HUES64 (cell line): ENCODE measurements around the gene ENOX1.
A peak's percentile ranks its signal among the peaks of the same experiment; 100 is the strongest.

Experiments used
- H3K27ac ChIP-seq: 2 replicates; pipeline ENCODE4 v1.7.0; 2013; ENCODE audit warnings: low read depth, low read length, inconsistent platforms
- H3K27me3 ChIP-seq: 2 replicates; pipeline ENCODE4 v1.6.1; 2013; ENCODE audit warnings: mild to moderate bottlenecking, low read length; ENCODE audit not compliant: insufficient read depth
- H3K36me3 ChIP-seq: 2 replicates; pipeline ENCODE4 v1.6.1; 2013; ENCODE audit warnings: mild to moderate bottlenecking, low read length; ENCODE audit not compliant: insufficient read depth
- H3K4me1 ChIP-seq: 2 replicates; pipeline ENCODE4 v1.6.1; 2013; ENCODE audit warnings: mild to moderate bottlenecking, low read length, moderate library complexity; ENCODE audit not compliant: insufficient read depth
- H3K4me3 ChIP-seq: 2 replicates; pipeline ENCODE4 v1.5.1; 2013; ENCODE audit warnings: mild to moderate bottlenecking, low read length, moderate library complexity
- H3K9ac ChIP-seq: 2 replicates; pipeline ENCODE4 v1.6.1; 2013; ENCODE audit warnings: mild to moderate bottlenecking, low read depth, low read length
- H3K9me3 ChIP-seq: 2 replicates; pipeline ENCODE4 v1.6.1; 2013; ENCODE audit warnings: low read depth, low read length; ENCODE audit not compliant: insufficient read depth
- WGBS: fragments of 150-250, 120-280 bp; methylation state at CpG from one replicate; pipeline ENCODE4 v1.1.7; 2013; ENCODE audit warnings: missing lambda C conversion rate; 5-methylcytosine and 5-hydroxymethylcytosine counted together

The ENOX1 gene

GRCh38 chr13:43369319-43369718 is 417.5 kb downstream of the ENOX1 start:
- Histone ChIP-seq H3K4me3 (no peak overlapping the region), H3K9ac (no peak overlapping the region), H3K9me3 (no peaks in the 10 kb centered on the region), H3K27me3 (no peaks in the 10 kb centered on the region), H3K36me3 (no peaks in the 10 kb centered on the region), H3K27ac (no peak overlapping the region), H3K4me1 (peaks cover 10% of the 10 kb centered on the region)
- WGBS, result 69% methylated on average over 4 of the region's 4 CpGs

- Histone ChIP-seq H3K4me3 (no peak overlapping the region), H3K9ac (no peak overlapping the region), H3K9me3 (no peaks in the 10 kb centered on the region), H3K36me3 (no peaks in the 10 kb centered on the region), H3K4me1 (peaks cover 21% of the 10 kb centered on the region), H3K27me3 (no peaks in the 10 kb centered on the region), H3K27ac (no peak overlapping the region)
- 90% methylated on average over 3 of the region's 3 CpGs for WGBS
Measured at GRCh38 chr13:43368003-43368402, 418.8 kb downstream of the ENOX1 start.

GRCh38 chr13:43365039-43365344 is 421.8 kb downstream of the ENOX1 start:
- no peak overlapping the region for H3K4me3 ChIP-seq
- no peak overlapping the region for H3K27ac ChIP-seq
- H3K27me3 ChIP-seq, result no peaks in the 10 kb centered on the region
- WGBS, result 71% methylated on average over 3 of the region's 3 CpGs
- H3K36me3 ChIP-seq, result no peaks in the 10 kb centered on the region
- no peak overlapping the region for H3K9ac ChIP-seq
- H3K9me3 ChIP-seq, result no peaks in the 10 kb centered on the region
- H3K4me1 ChIP-seq, result peaks cover 47% of the 10 kb centered on the region

GRCh38 chr13:43364210-43365038 is 422.3 kb downstream of the ENOX1 start:
- peaks cover 52% of the 10 kb centered on the region for H3K4me1 ChIP-seq
- H3K36me3 ChIP-seq, result no peaks in the 10 kb centered on the region
- H3K9me3 ChIP-seq, result no peaks in the 10 kb centered on the region
- H3K27me3 ChIP-seq, result no peaks in the 10 kb centered on the region
- no peak overlapping the region for H3K4me3 ChIP-seq
- no peak overlapping the region; the same call in 1 of the 2 replicates for H3K27ac ChIP-seq
- no peak overlapping the region for H3K9ac ChIP-seq
- WGBS, result 88% methylated on average over 10 of the region's 10 CpGs

- 96% methylated on average over 5 of the region's 5 CpGs for WGBS
- H3K9ac ChIP-seq, result no peak overlapping the region
- H3K4me3 ChIP-seq, result no peak overlapping the region
- H3K36me3 ChIP-seq, result no peaks in the 10 kb centered on the region
- H3K27ac ChIP-seq, result no peak overlapping the region
- no peaks in the 10 kb centered on the region for H3K27me3 ChIP-seq
- H3K9me3 ChIP-seq, result no peaks in the 10 kb centered on the region
- peaks cover 62% of the 10 kb centered on the region for H3K4me1 ChIP-seq
Measured at GRCh38 chr13:43363156-43363953, 423.4 kb downstream of the ENOX1 start.

GRCh38 chr13:43362556-43362955 is 424.2 kb downstream of the ENOX1 start:
- no peak overlapping the region for H3K4me3 ChIP-seq
- no peaks in the 10 kb centered on the region for H3K36me3 ChIP-seq
- H3K9me3 ChIP-seq, result no peaks in the 10 kb centered on the region
- 95% methylated on average over 6 of the region's 6 CpGs for WGBS
- no peak overlapping the region for H3K9ac ChIP-seq
- peaks cover 64% of the 10 kb centered on the region for H3K4me1 ChIP-seq
- H3K27me3 ChIP-seq, result no peaks in the 10 kb centered on the region
- H3K27ac ChIP-seq, result no peak overlapping the region

GRCh38 chr13:43360892-43361610 is 425.7 kb downstream of the ENOX1 start:
- H3K9me3 ChIP-seq, result no peaks in the 10 kb centered on the region
- H3K36me3 ChIP-seq, result no peaks in the 10 kb centered on the region
- H3K27ac ChIP-seq, result peak overlapping the region; percentile 87; the same call in 1 of the 2 replicates
- H3K27me3 ChIP-seq, result no peaks in the 10 kb centered on the region
- WGBS, result 73% methylated on average over 6 of the region's 6 CpGs
- no peak overlapping the region for H3K9ac ChIP-seq
- peaks cover 61% of the 10 kb centered on the region for H3K4me1 ChIP-seq
- no peak overlapping the region for H3K4me3 ChIP-seq

GRCh38 chr13:43360171-43360570 is 426.6 kb downstream of the ENOX1 start:
- Histone ChIP-seq H3K9ac (peak overlapping the region; percentile 33; the same call in 1 of the 2 replicates), H3K4me3 (peak overlapping the region; percentile 5; the same call in 1 of the 2 replicates), H3K9me3 (no peaks in the 10 kb centered on the region), H3K27ac (peak overlapping the region; percentile 87), H3K27me3 (no peaks in the 10 kb centered on the region), H3K36me3 (no peaks in the 10 kb centered on the region), H3K4me1 (peaks cover 61% of the 10 kb centered on the region)
- 66% methylated on average over 6 of the region's 6 CpGs for WGBS

- H3K9ac ChIP-seq, result 0 out of 2 replicates have a peak overlapping the region, but pooled peaks have one; percentile 33
- H3K36me3 ChIP-seq, result no peaks in the 10 kb centered on the region
- 20% methylated on average over 4 of the region's 4 CpGs for WGBS
Measured at GRCh38 chr13:43359536-43359935, 427.2 kb downstream of the ENOX1 start.

GRCh38 chr13:43357564-43357963 is 429.2 kb downstream of the ENOX1 start:
- 89% methylated on average over 4 of the region's 4 CpGs for WGBS
- H3K27ac ChIP-seq, result no peak overlapping the region
- no peak overlapping the region for H3K9ac ChIP-seq
- no peaks in the 10 kb centered on the region for H3K9me3 ChIP-seq
- H3K4me1 ChIP-seq, result peaks cover 50% of the 10 kb centered on the region
- no peak overlapping the region for H3K4me3 ChIP-seq
- H3K27me3 ChIP-seq, result no peaks in the 10 kb centered on the region
- no peaks in the 10 kb centered on the region for H3K36me3 ChIP-seq

More at GRCh38 chr13:43359536-43359935, 427.2 kb downstream of the ENOX1 start:
- Histone ChIP-seq H3K4me1 (peaks cover 64% of the 10 kb centered on the region), H3K9me3 (no peaks in the 10 kb centered on the region), H3K27me3 (no peaks in the 10 kb centered on the region), H3K4me3 (peak overlapping the region; percentile 5; the same call in 1 of the 2 replicates), H3K27ac (peak overlapping the region; percentile 87)

GRCh38 chr13:43356567-43356966 is 430.2 kb downstream of the ENOX1 start:
- no peak overlapping the region for H3K27ac ChIP-seq
- no peaks in the 10 kb centered on the region for H3K36me3 ChIP-seq
- 91% methylated on average over 5 of the region's 5 CpGs for WGBS
- H3K9me3 ChIP-seq, result no peaks in the 10 kb centered on the region
- H3K9ac ChIP-seq, result no peak overlapping the region
- H3K4me1 ChIP-seq, result peaks cover 41% of the 10 kb centered on the region
- no peak overlapping the region for H3K4me3 ChIP-seq
- H3K27me3 ChIP-seq, result no peaks in the 10 kb centered on the region
